Ascending aorta (tissue), 2 donors: ENCODE results near the gene MYOZ2. TPM values are rescaled to one million over a fixed set of nuclear protein-coding genes. Genes with fewer than 3 reads are reported as not detected.
A peak's percentile ranks its signal among the peaks of the same experiment; 100 is the strongest.

Source experiments
- DNase-seq, 2 donors: peaks; one replicate each; pipeline ENCODE4 v3.0.0-alpha.2; 2019; ENCODE audit warnings: low spot score in 2 of 2
- H3K27ac ChIP-seq, 2 donors: fragments of 200-600 bp; sonication (generic); one replicate each; pipeline ENCODE4 v1.5.1; 2016 to 2017; ENCODE audit warnings: mild to moderate bottlenecking in 1 of 2
- H3K27me3 ChIP-seq: fragments of 200-600 bp; sonication (generic); one replicate; pipeline ENCODE4 v1.5.1; 2017
- H3K36me3 ChIP-seq, 2 donors: fragments of 200-600 bp; sonication (generic); one replicate each; pipeline ENCODE4 v1.5.1; 2016
- H3K4me1 ChIP-seq, 2 donors: fragments of 200-600 bp; sonication (generic); one replicate each; pipeline ENCODE4 v1.5.1; 2016 to 2017; ENCODE audit warnings: mild to moderate bottlenecking in 1 of 2
- H3K4me3 ChIP-seq, 2 donors: fragments of 200-600 bp; sonication (generic); one replicate each; pipeline ENCODE4 v1.5.1; 2016 to 2017; ENCODE audit warnings: mild to moderate bottlenecking in 1 of 2
- H3K9me3 ChIP-seq, 2 donors: fragments of 200-600 bp; sonication (generic); one replicate each; pipeline ENCODE4 v1.5.1; 2016
- CTCF ChIP-seq, 3 experiments: fragments of 200-600 bp in 2 of 3; fragments of 450-650 bp in 1 of 3; sonication (generic) in 2 of 3; IDR thresholded peaks; one replicate each; pipeline ENCODE4 v1.5.1; 2016 to 2019; ENCODE audit warnings: antibody characterized with exemption in 3 of 3, mild to moderate bottlenecking in 1 of 3, moderate library complexity in 1 of 3
- intact Hi-C: fragments of 100-400 bp; cut with DNase I; formaldehyde crosslinking; loops from one replicate; pipeline ENCODE4 v1.15.1; 2023
- total RNA-seq: library from RNA; depleted of rRNA; stranded (reverse); fragments of >200 nt; gene quantifications from one replicate; pipeline ENCODE4 v1.1.0, GENCODE V29; 2016

Gene MYOZ2
- total RNA-seq, 1 donor from 2014 or later = 3.5 TPM

- H3K27me3 ChIP-seq = no peaks in the 10 kb centered on the region
- intact Hi-C loops = no loop called here
- DNase-seq = no peak
- H3K4me3 ChIP-seq = no peak overlapping the region
- no peaks in the 10 kb centered on the region for H3K36me3 ChIP-seq
- H3K4me1 ChIP-seq = peaks cover 0 to 26% of the 10 kb centered on the region in 2 donors
- H3K27ac ChIP-seq = peak overlapping the region; percentile 52 to 64
- no peak for TF ChIP-seq CTCF (IDR thresholded peaks at IDR 0.05)
- H3K9me3 ChIP-seq = no peaks in the 10 kb centered on the region
These were observed 69.3 kb downstream of the MYOZ2 start for GRCh38 chr4:119204916-119205315.

- no peak for TF ChIP-seq CTCF (IDR thresholded peaks at IDR 0.05)
- Histone ChIP-seq H3K4me1 (peaks cover 0 to 26% of the 10 kb centered on the region in 2 donors), H3K4me3 (no peak overlapping the region), H3K27ac (peak overlapping the region; percentile 52 to 64), H3K36me3 (no peaks in the 10 kb centered on the region), H3K9me3 (no peaks in the 10 kb centered on the region), H3K27me3 (no peaks in the 10 kb centered on the region)
- no peak for DNase-seq
- intact Hi-C loops = no loop called here
These were observed 70.1 kb downstream of the MYOZ2 start for GRCh38 chr4:119205690-119206089.

- DNase-seq = no peak
- Histone ChIP-seq H3K27me3 (no peaks in the 10 kb centered on the region), H3K4me1 (peaks cover 0 to 26% of the 10 kb centered on the region in 2 donors), H3K27ac (peak overlapping the region; percentile 52 to 64), H3K9me3 (no peaks in the 10 kb centered on the region), H3K4me3 (no peak overlapping the region), H3K36me3 (no peaks in the 10 kb centered on the region)
- no peak for TF ChIP-seq CTCF (IDR thresholded peaks at IDR 0.05)
- intact Hi-C loops = no loop called here
These were observed 70.5 kb downstream of the MYOZ2 start for GRCh38 chr4:119206178-119206577.

- peaks cover 0 to 26% of the 10 kb centered on the region in 2 donors for H3K4me1 ChIP-seq
- intact Hi-C loops = no loop called here
- DNase-seq = no peak
- no peak for TF ChIP-seq CTCF (IDR thresholded peaks at IDR 0.05)
- H3K27me3 ChIP-seq = no peaks in the 10 kb centered on the region
- H3K4me3 ChIP-seq = no peak overlapping the region
- no peaks in the 10 kb centered on the region for H3K36me3 ChIP-seq
- H3K9me3 ChIP-seq = no peaks in the 10 kb centered on the region
- peak overlapping the region in 1 of 2 donors; percentile 52 for H3K27ac ChIP-seq
These were observed 71.4 kb downstream of the MYOZ2 start for GRCh38 chr4:119207051-119207450.

GRCh38 chr4:119209077-119209476, 73.4 kb downstream of the MYOZ2 start:
- H3K9me3 ChIP-seq = no peaks in the 10 kb centered on the region
- H3K27me3 ChIP-seq = no peaks in the 10 kb centered on the region
- intact Hi-C loops = no loop called here
- H3K36me3 ChIP-seq = no peaks in the 10 kb centered on the region
- DNase-seq = no peak
- peaks cover 0 to 25% of the 10 kb centered on the region in 2 donors for H3K4me1 ChIP-seq
- no peak for TF ChIP-seq CTCF (IDR thresholded peaks at IDR 0.05)
- H3K4me3 ChIP-seq = no peak overlapping the region
- H3K27ac ChIP-seq = peak overlapping the region in 1 of 2 donors; percentile 23

GRCh38 chr4:119209586-119209985, 74.0 kb downstream of the MYOZ2 start:
- H3K9me3 ChIP-seq = no peaks in the 10 kb centered on the region
- H3K4me1 ChIP-seq = peaks cover 0 to 21% of the 10 kb centered on the region in 2 donors
- no peak overlapping the region for H3K4me3 ChIP-seq
- intact Hi-C loops = no loop called here
- no peaks in the 10 kb centered on the region for H3K27me3 ChIP-seq
- DNase-seq = no peak
- no peaks in the 10 kb centered on the region for H3K36me3 ChIP-seq
- H3K27ac ChIP-seq = peak overlapping the region in 1 of 2 donors; percentile 23
- TF ChIP-seq CTCF (IDR thresholded peaks at IDR 0.05) = no peak
